Right lobe of liver (tissue), 6 donors: Measurements from ENCODE around the gene PRR15L. TPM values are rescaled to one million over a fixed set of nuclear protein-coding genes. Genes with fewer than 3 reads are reported as not detected.

Experiments used
- ATAC-seq, 4 donors: fragments of 200-7000 bp; cut with Tn5 transposase; one replicate each; pipeline ENCODE4 v1.9.1; 2020; ENCODE audit warnings: mild to moderate bottlenecking in 4 of 4, moderate library complexity in 4 of 4
- DNase-seq, 3 donors: peaks; one replicate each; pipeline ENCODE4 v3.0.0-alpha.2; 2020
- H3K27ac ChIP-seq, 3 donors: fragments of 200-600 bp; one replicate each; pipeline ENCODE4 v1.8.0; 2022
- H3K27me3 ChIP-seq, 2 donors: fragments of 200-600 bp; one replicate each; pipeline ENCODE4 v1.8.0; 2022
- H3K36me3 ChIP-seq, 4 donors: fragments of 200-600 bp; sonication (generic) in 1 of 4; one replicate each; pipeline versions ENCODE4 v1.5.1 to v1.8.0; 2017 to 2022; ENCODE audit warnings: control low read depth in 1 of 4
- H3K4me1 ChIP-seq, 4 donors: fragments of 200-600 bp; sonication (generic) in 1 of 4; one replicate each; pipeline versions ENCODE4 v1.5.1 to v1.8.0; 2017 to 2022; ENCODE audit warnings: control low read depth in 1 of 4
- H3K4me3 ChIP-seq, 3 donors: fragments of 200-600 bp; one replicate each; pipeline ENCODE4 v1.8.0; 2022
- H3K9me3 ChIP-seq, 4 donors: fragments of 200-600 bp; sonication (generic) in 1 of 4; one replicate each; pipeline versions ENCODE4 v1.5.1 to v1.8.0; 2017 to 2022; ENCODE audit warnings: control low read depth in 1 of 4
- CTCF ChIP-seq, 4 donors: fragments of 200-600 bp in 3 of 4; fragments of 450-650 bp in 1 of 4; IDR thresholded peaks; one replicate each; pipeline versions ENCODE4 v1.5.1 to v1.8.0; 2016 to 2022; ENCODE audit warnings: antibody characterized with exemption in 4 of 4, mild to moderate bottlenecking in 2 of 4
- POLR2A ChIP-seq: fragments of 450-650 bp; IDR thresholded peaks from one replicate; pipeline ENCODE4 v1.6.1; 2017; ENCODE audit warnings: antibody characterized with exemption, mild to moderate bottlenecking
- WGBS: methylation state at CpG from one replicate; pipeline ENCODE4 v1.1.6; 2018; ENCODE audit warnings: low coverage, low lambda C conversion rate; ENCODE audit not compliant: insufficient coverage; ENCODE audit errors: missing lambda C conversion rate; 5-methylcytosine and 5-hydroxymethylcytosine counted together
- intact Hi-C, 2 donors: fragments of 100-400 bp; cut with DNase I; formaldehyde crosslinking; loops; one replicate each; pipeline versions ENCODE4 v1.11.2 to v1.14.1; 2022
- total RNA-seq, 6 experiments: library from RNA; depleted of rRNA in 2 of 6; stranded (reverse); fragments of >200 nt in 2 of 6; fragmentation: NEBNext Ultra II Directional in 3 of 6; extraction: Animal tissue kit (Norgen Biotek cat#: 25700) in 3 of 6; gene quantifications; one replicate each; pipeline versions ENCODE4 v1.1.0 to v1.2.4, GENCODE V29; 2016 to 2023
- donor health status: DM: no; HTN: yes; CAD: no.
- donor health status: DM: no; HTN: no; CAD: no.
- donor health status: DM: no; HTN: no; CAD: no.
- donor health status: DM: no; HTN: yes; CAD: no.
- donor health status: DM: no; HTN: yes; CAD: no.

PRR15L gene
- total RNA-seq, 6 experiments from 2014 or later: 0.19 to 1.1 (median 0.47) TPM

DNA sequence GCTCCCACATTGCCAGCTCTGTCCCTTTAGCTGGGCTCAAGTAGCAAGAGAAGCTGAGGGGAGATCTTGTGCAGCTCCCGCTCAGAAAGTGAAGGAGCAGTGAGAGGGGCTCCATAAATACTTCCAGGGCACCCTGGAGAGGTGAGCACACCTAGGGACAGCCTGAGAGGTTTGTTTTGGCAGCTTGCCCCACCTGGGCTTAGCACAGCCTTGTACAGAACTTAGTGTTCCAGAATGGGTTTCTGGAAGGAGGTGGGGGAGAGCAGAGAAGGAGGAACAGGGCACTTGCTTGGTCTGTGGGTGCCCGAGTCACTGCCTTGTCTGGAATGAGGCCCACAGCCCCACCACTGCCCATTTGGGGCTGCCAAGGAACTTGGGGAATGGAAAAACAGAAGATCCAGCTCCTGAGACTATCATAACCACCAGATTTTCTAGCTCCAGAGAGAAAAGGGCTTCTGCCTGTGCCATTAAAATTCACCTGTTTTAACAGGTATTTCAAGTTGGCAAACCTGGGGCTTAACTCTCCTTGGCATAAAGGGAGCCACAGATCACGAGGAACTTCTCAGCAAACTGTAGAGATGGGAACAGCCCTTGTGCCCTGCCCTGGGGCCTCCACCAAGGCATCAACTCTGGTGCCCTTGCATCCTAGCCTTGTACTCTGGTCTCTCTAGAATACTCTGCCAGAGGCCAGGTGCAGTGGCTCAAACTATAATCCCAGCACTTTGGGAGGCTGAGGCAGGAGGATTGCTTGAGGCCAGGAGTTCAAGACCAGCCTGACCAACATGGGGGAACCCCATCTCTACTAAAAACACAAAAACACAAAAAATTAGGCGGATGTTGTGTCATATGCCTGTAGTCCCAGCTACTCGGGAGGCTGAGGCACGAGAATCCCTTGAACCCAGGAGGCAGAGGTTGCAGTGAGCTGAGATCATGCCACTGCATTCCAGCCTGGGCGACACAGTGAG lies 1.9 kb downstream of the PRR15L start:
- TF ChIP-seq POLR2A (no peak), CTCF (IDR thresholded peaks at IDR 0.05) (no peak)
- no peaks in the 10 kb centered on the region for H3K36me3 ChIP-seq
- ATAC-seq: peak; percentile 20 to 58 (median 52)
- DNase-seq: peak; percentile 53 to 72 (median 67)
- WGBS: 70% methylated on average over 7 of the region's 7 CpGs
- no peak overlapping the region for H3K4me3 ChIP-seq
- H3K9me3 ChIP-seq: no peaks in the 10 kb centered on the region
- intact Hi-C loops: no loop called here
- no peaks in the 10 kb centered on the region for H3K27me3 ChIP-seq
- H3K27ac ChIP-seq: peak overlapping the region in 2 of 3 donors; percentile 4 to 49
- peaks cover 0 to 51% (median 18%) of the 10 kb centered on the region in 4 donors for H3K4me1 ChIP-seq

GRCh38 chr17:47953909-47954308 lies 3.8 kb downstream of the PRR15L start:
- H3K27me3 ChIP-seq: no peaks in the 10 kb centered on the region
- H3K4me1 ChIP-seq: peaks cover 0 to 68% (median 25%) of the 10 kb centered on the region in 4 donors
- no peaks in the 10 kb centered on the region for H3K36me3 ChIP-seq
- DNase-seq (no peak), ATAC-seq (no peak)
- H3K9me3 ChIP-seq: no peaks in the 10 kb centered on the region
- no peak for TF ChIP-seq CTCF (IDR thresholded peaks at IDR 0.05)
- TF ChIP-seq POLR2A: no peak
- no peak overlapping the region for H3K27ac ChIP-seq
- H3K4me3 ChIP-seq: no peak overlapping the region
- intact Hi-C loops: no loop called here

DNA sequence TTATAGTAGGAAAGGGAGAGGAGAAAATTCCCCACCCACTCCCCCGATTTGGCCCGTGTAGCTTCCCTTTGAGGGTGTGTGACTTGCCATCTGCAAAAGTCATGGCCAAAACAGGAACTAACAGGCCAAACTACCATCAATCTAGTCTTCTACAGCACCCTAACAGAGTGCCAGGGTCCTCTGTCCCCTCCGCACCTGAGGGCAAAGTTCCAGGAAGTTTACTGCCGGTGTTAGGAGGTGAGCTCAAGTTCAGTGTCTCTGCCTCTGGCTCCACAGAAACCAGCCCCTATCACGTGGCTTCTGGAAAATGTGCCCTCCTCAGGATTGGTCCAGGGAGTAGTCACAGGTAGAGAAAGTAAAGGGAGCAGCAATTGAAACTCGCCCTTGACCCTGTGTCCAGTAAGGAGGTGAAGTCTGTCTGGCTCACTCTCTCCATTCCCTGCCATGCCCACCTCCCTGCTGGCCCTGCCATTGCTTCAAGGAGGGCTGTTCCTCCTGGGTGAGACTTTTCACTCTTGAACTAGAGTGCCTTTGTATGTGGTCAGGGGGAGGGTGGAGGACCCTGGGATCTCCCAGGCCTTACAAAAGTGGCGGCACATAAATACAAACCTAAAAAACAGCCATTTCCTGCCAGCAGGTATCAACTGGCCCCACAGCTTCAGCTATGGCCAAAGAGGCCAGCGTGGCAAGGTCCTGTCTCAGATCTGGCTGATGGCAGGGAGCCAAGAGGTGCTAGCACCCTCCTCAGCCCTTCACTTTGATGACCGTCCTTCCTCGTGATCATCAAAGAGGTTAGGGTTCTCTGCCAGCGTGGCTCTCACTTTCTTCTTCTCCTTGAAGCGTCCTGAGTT lies 5.3 kb downstream of the PRR15L start:
- H3K9me3 ChIP-seq: no peaks in the 10 kb centered on the region
- no peak overlapping the region for H3K4me3 ChIP-seq
- H3K27ac ChIP-seq: peak overlapping the region; percentile 38 to 98 (median 86)
- intact Hi-C loops: no loop called here
- no peak for TF ChIP-seq CTCF (IDR thresholded peaks at IDR 0.05)
- TF ChIP-seq POLR2A: no peak
- DNase-seq (peak; percentile 59 to 84 (median 80)), ATAC-seq (peak; percentile 2 to 34 (median 17))
- no peaks in the 10 kb centered on the region for H3K27me3 ChIP-seq
- no peaks in the 10 kb centered on the region for H3K36me3 ChIP-seq
- 43% methylated on average over 9 of the region's 12 CpGs for WGBS
- peaks cover 0 to 79% (median 32%) of the 10 kb centered on the region in 4 donors for H3K4me1 ChIP-seq

- Histone ChIP-seq H3K4me3 (peak overlapping the region in 1 of 3 donors; percentile 52), H3K4me1 (peaks cover 0 to 78% (median 29%) of the 10 kb centered on the region in 4 donors), H3K27me3 (no peaks in the 10 kb centered on the region), H3K27ac (peak overlapping the region; percentile 86 to 98 (median 93)), H3K9me3 (no peaks in the 10 kb centered on the region), H3K36me3 (no peaks in the 10 kb centered on the region)
- WGBS: 100% methylated on average over 1 of the region's 4 CpGs
- no peak for DNase-seq
- intact Hi-C loops: no loop called here
- TF ChIP-seq POLR2A (no peak), CTCF (IDR thresholded peaks at IDR 0.05) (no peak)
- no peak for ATAC-seq
Observed at GRCh38 chr17:47950448-47950847, 7.2 kb downstream of the PRR15L start.
